Fibroblast of the conjunctiva (primary cell): ENCODE results near the gene TK1.
A peak's percentile ranks its signal among the peaks of the same experiment; 100 is the strongest.
"Not testable (repeated sequence)": the region's sequence is repeated elsewhere in the genome, so short reads cannot be mapped to it uniquely, and the experiment has no call there.

Experiments used
- DNase-seq: peaks from one replicate; pipeline ENCODE4 v3.0.0-alpha.2; 2010; ENCODE audit warnings: low read depth

TK1 gene

GRCh38 chr17:78186692-78187595 is at the start of gene TK1, which contains the start of gene AFMID:
Gene TK1, minus strand, starts transcription at chr17:78187052. Its CDS starts 58 bp downstream, at chr17:78186994.
Gene AFMID, plus strand, starts transcription at chr17:78187362. Its CDS starts 9 bp downstream, at chr17:78187371.
- peak; percentile 94 for DNase-seq

GRCh38 chr17:78235885-78236284 is 49.0 kb upstream of the TK1 start:
- no peak for DNase-seq

GRCh38 chr17:78235022-78235421 is 48.2 kb upstream of the TK1 start:
- not testable (repeated sequence) for DNase-seq

GRCh38 chr17:78234261-78234865 is 47.5 kb upstream of the TK1 start:
- no peak for DNase-seq

- DNase-seq, result no peak
Observed at GRCh38 chr17:78233678-78234077, 46.8 kb upstream of the TK1 start.

- DNase-seq, result no peak
Observed at GRCh38 chr17:78232859-78233173, 46.0 kb upstream of the TK1 start.

- no peak for DNase-seq
Observed at GRCh38 chr17:78231991-78232858, 45.4 kb upstream of the TK1 start.

- DNase-seq, result no peak
Observed at GRCh38 chr17:78230996-78231935, 44.4 kb upstream of the TK1 start, which contains the start of gene TMEM235. Gene TMEM235, plus strand, starts transcription at chr17:78231631. Its CDS starts 393 bp downstream, at chr17:78232024.

- DNase-seq, result no peak
Observed at GRCh38 chr17:78230252-78230962, 43.6 kb upstream of the TK1 start.

GRCh38 chr17:78228176-78228575 is 41.3 kb upstream of the TK1 start:
- no peak for DNase-seq

GRCh38 chr17:78227455-78227916 is 40.6 kb upstream of the TK1 start:
- DNase-seq, result no peak

GRCh38 chr17:78226759-78227454 is 40.1 kb upstream of the TK1 start:
- no peak for DNase-seq

- no peak for DNase-seq
Observed at GRCh38 chr17:78226055-78226758, 39.4 kb upstream of the TK1 start.

GRCh38 chr17:78225088-78225865 is 38.4 kb upstream of the TK1 start:
- DNase-seq, result no peak

- DNase-seq, result no peak
Observed at GRCh38 chr17:78224231-78225087, 37.6 kb upstream of the TK1 start.

- DNase-seq, result no peak
Observed at GRCh38 chr17:78223765-78224164, 36.9 kb upstream of the TK1 start.

- no peak for DNase-seq
Observed at GRCh38 chr17:78223061-78223460, 36.2 kb upstream of the TK1 start.
